ENCODE data around the gene PSMD1. TPM values are rescaled to one million over a fixed set of nuclear protein-coding genes. Genes with fewer than 3 reads are reported as not detected.

The PSMD1 gene
- total and polyA plus RNA-seq, 2 of the 8 experiments (the other 6 are each of a cell fraction or from before 2014, with no cell fraction given): 179 to 272 TPM

- TF ChIP-seq CHD2 (IDR thresholded peaks at IDR 0.05; ENCODE audit: low read length): 0 out of 2 replicates have a peak, but pooled peaks have one; percentile 26
- TF ChIP-seq CTBP2 (IDR thresholded peaks at IDR 0.05; ENCODE audit: borderline replicate concordance, insufficient read depth, insufficient read length, low read length): no peak
- peak; percentile 69 for TF ChIP-seq TAF1 (IDR thresholded peaks at IDR 0.05; ENCODE audit: low read depth, low read length)
- no peak for TF ChIP-seq CHD7 (IDR thresholded peaks at IDR 0.05; ENCODE audit: insufficient replicate concordance, low read length)
- TF ChIP-seq SUZ12 (IDR thresholded peaks at IDR 0.05; ENCODE audit: low read length): no peak
- 0 out of 2 replicates have a peak, but pooled peaks have one; percentile 26 for TF ChIP-seq EGR1 (IDR thresholded peaks at IDR 0.05; ENCODE audit: borderline replicate concordance, low read depth, low read length)
- TF ChIP-seq CREB1 (IDR thresholded peaks at IDR 0.05): peak; percentile 63; the same call in 1 of the 2 replicates
- peak; percentile 54 for TF ChIP-seq KDM4A (IDR thresholded peaks at IDR 0.05; ENCODE audit: low read depth, low read length, severe bottlenecking)
- 0 out of 2 replicates have a peak, but pooled peaks have one; percentile 12 for TF ChIP-seq JUND (IDR thresholded peaks at IDR 0.05; ENCODE audit: low read length)
- TF ChIP-seq ASH2L (IDR thresholded peaks at IDR 0.05; ENCODE audit: low read length): peak; percentile 87
These were observed 141.9 kb downstream of the PSMD1 start, which contains the start of gene ARMC9 (continued) for GRCh38 chr2:231198291-231199173.
